Pancreas (tissue), 10 donors: ENCODE data around the gene ADPRHL1. TPM values are rescaled to one million over a fixed set of nuclear protein-coding genes. Genes with fewer than 3 reads are reported as not detected.
"Not testable (repeated sequence)": the region's sequence is repeated elsewhere in the genome, so short reads cannot be mapped to it uniquely, and the experiment has no call there.

Source experiments
- ATAC-seq, 4 donors: fragments of 200-7000 bp; cut with Tn5 transposase; one replicate each; pipeline versions ENCODE4 v1.8.0 to v1.9.1; 2020; ENCODE audit warnings: mild to moderate bottlenecking in 4 of 4, moderate library complexity in 4 of 4
- DNase-seq, 6 donors: peaks; one replicate each; pipeline ENCODE4 v3.0.0-alpha.2; 2020
- FAIRE-seq: peaks from 2 replicates; lab custom pipeline; 2012; peaks lifted over from hg19 to GRCh38; lab: Jason Lieb, UNC
- H3K27ac ChIP-seq, 4 donors: fragments of 200-600 bp; sonication (generic); 1 replicate in 3 of 4; 2 replicates in 1 of 4; pipeline versions ENCODE4 v1.5.0 to v1.8.0; 2020
- H3K27me3 ChIP-seq, 4 donors: fragments of 200-600 bp; one replicate each; pipeline ENCODE4 v1.8.0; 2021
- H3K36me3 ChIP-seq, 3 donors: fragments of 200-600 bp; sonication (generic) in 1 of 3; one replicate each; pipeline versions ENCODE4 v1.5.0 to v1.8.0; 2020 to 2021
- H3K4me1 ChIP-seq, 3 donors: fragments of 200-600 bp; one replicate each; pipeline ENCODE4 v1.8.0; 2021
- H3K4me3 ChIP-seq, 4 donors: fragments of 200-600 bp; sonication (generic) in 2 of 4; one replicate each; pipeline versions ENCODE4 v1.5.0 to v1.8.0; 2020 to 2021
- H3K9me3 ChIP-seq, 4 donors: fragments of 200-600 bp; one replicate each; pipeline ENCODE4 v1.8.0; 2021
- CTCF ChIP-seq, 4 donors: fragments of 200-600 bp; sonication (generic) in 3 of 4; IDR thresholded peaks; one replicate each; pipeline versions ENCODE4 v1.5.0 to v1.8.0; 2021; ENCODE audit warnings: antibody characterized with exemption in 4 of 4
- WGBS, 2 donors: extraction: QIAGEN DNeasy Blood & Tissue Kit; methylation state at CpG; one replicate each; pipeline ENCODE4 v1.1.7; 2013; 5-methylcytosine and 5-hydroxymethylcytosine counted together
- intact Hi-C, 3 donors: fragments of 100-400 bp; cut with DNase I; formaldehyde crosslinking; loops; one replicate each; pipeline versions ENCODE4 v1.11.1 to v1.14.2; 2022
- polyA plus RNA-seq, 2 donors: library from polyadenylated mRNA; stranded (reverse); fragments of 200-250 nt; gene quantifications; one replicate each; pipeline ENCODE4 v1.2.3, GENCODE V29; 2013
- total RNA-seq, 6 donors: library from RNA; stranded (reverse); fragmentation: NEBNext Ultra II Directional in 4 of 6; extraction: Animal tissue kit (Norgen Biotek cat#: 25700) in 4 of 6; gene quantifications; one replicate each; pipeline versions ENCODE4 v1.2.1 to v1.2.4, GENCODE V29; 2021 to 2023
- donor health status: healthy with polysubstance abuse.
- donor health status: DM: no; HTN: no; CAD: no; lungs with moderate emphysema.
- donor health status: DM: no; HTN: no; CAD: no.
- donor health status: control.
- donor health status: control.
- donor health status: Bipolar disorder and iron deficiency.
- donor health status: DM: yes; HTN: yes; CAD: no.
- donor health status: DM: no; HTN: no; CAD: no.
- donor health status: DM: no; HTN: no; CAD: no.
- donor health status: DM: yes; HTN: yes; CAD: no.

ADPRHL1 gene
- total and polyA plus RNA-seq, 8 donors, result 1.2 to 6.0 (median 3.0) TPM

- 92 to 95% methylated on average over 11 of the region's 11 CpGs for WGBS, 2 donors
- Histone ChIP-seq H3K27me3 (no peaks in the 10 kb centered on the region), H3K4me3 (no peak overlapping the region), H3K9me3 (no peaks in the 10 kb centered on the region), H3K4me1 (no peaks in the 10 kb centered on the region), H3K36me3 (peaks cover 0 to 19% (median 0%) of the 10 kb centered on the region in 3 donors), H3K27ac (no peak overlapping the region)
- no peak for DNase-seq
- intact Hi-C loops, result no loop called here
- no peak for FAIRE-seq
- no peak for ATAC-seq
- TF ChIP-seq CTCF (IDR thresholded peaks at IDR 0.05), result no peak
Observed at GRCh38 chr13:113475280-113475679, 22.0 kb upstream of the ADPRHL1 start.

GRCh38 chr13:113474179-113474578 is 20.9 kb upstream of the ADPRHL1 start:
- H3K27me3 ChIP-seq, result no peaks in the 10 kb centered on the region
- ATAC-seq (peak in 2 of 4 donors; percentile 13 to 55), FAIRE-seq (no peak), DNase-seq (no peak)
- H3K9me3 ChIP-seq, result no peaks in the 10 kb centered on the region
- H3K4me3 ChIP-seq, result no peak overlapping the region
- no peak for TF ChIP-seq CTCF (IDR thresholded peaks at IDR 0.05)
- no peak overlapping the region for H3K27ac ChIP-seq
- H3K36me3 ChIP-seq, result peaks cover 0 to 18% (median 0%) of the 10 kb centered on the region in 3 donors
- H3K4me1 ChIP-seq, result no peaks in the 10 kb centered on the region
- intact Hi-C loops, result no loop called here
- WGBS, 2 donors, result 83 to 91% methylated on average over 10 of the region's 10 CpGs

- Histone ChIP-seq H3K4me1 (no peaks in the 10 kb centered on the region), H3K36me3 (peaks cover 0 to 13% (median 0%) of the 10 kb centered on the region in 3 donors), H3K4me3 (no peak overlapping the region), H3K27me3 (no peaks in the 10 kb centered on the region), H3K27ac (no peak overlapping the region), H3K9me3 (no peaks in the 10 kb centered on the region)
- WGBS, 2 donors, result 93 to 95% methylated on average over 28 of the region's 28 CpGs
- intact Hi-C loops, result no loop called here
- no peak for TF ChIP-seq CTCF (IDR thresholded peaks at IDR 0.05)
- ATAC-seq (no peak), DNase-seq (no peak), FAIRE-seq (no peak)
Observed at GRCh38 chr13:113472355-113473025, 19.2 kb upstream of the ADPRHL1 start.

- ATAC-seq (no peak), DNase-seq (no peak), FAIRE-seq (no peak)
- H3K27ac ChIP-seq, result no peak overlapping the region
- no peak for TF ChIP-seq CTCF (IDR thresholded peaks at IDR 0.05)
- H3K4me1 ChIP-seq, result no peaks in the 10 kb centered on the region
- WGBS, 2 donors, result 82 to 88% methylated on average over 11 of the region's 11 CpGs
- H3K36me3 ChIP-seq, result peaks cover 0 to 13% (median 0%) of the 10 kb centered on the region in 3 donors
- intact Hi-C loops, result no loop called here
- H3K4me3 ChIP-seq, result no peak overlapping the region
- no peaks in the 10 kb centered on the region for H3K9me3 ChIP-seq
- no peaks in the 10 kb centered on the region for H3K27me3 ChIP-seq
Observed at GRCh38 chr13:113471844-113472243, 18.6 kb upstream of the ADPRHL1 start.

- WGBS, 2 donors, result 95 to 98% methylated on average over 4 of the region's 4 CpGs
- not testable (repeated sequence) for FAIRE-seq
Observed at GRCh38 chr13:113470635-113471163, 17.4 kb upstream of the ADPRHL1 start.

More at GRCh38 chr13:113470635-113471163, 17.4 kb upstream of the ADPRHL1 start:
- H3K4me1 ChIP-seq, H3K9me3 ChIP-seq, H3K27ac ChIP-seq, H3K27me3 ChIP-seq, ATAC-seq, intact Hi-C loops, DNase-seq, H3K4me3 ChIP-seq: not testable (repeated sequence)
- H3K36me3 ChIP-seq, result peaks cover 0 to 11% (median 0%) of the 10 kb centered on the region in 3 donors
